ENCODE data around the gene PTPN14.

PTPN14 gene

GRCh38 chr1:214466403-214467077 is 84.9 kb downstream of the PTPN14 start:
- Histone ChIP-seq H3K79me2 (ENCODE audit: low read length) (no peaks in the 10 kb centered on the region), H3K4me2 (ENCODE audit: low read length) (no peak overlapping the region), H3K27ac (ENCODE audit: low read length) (no peak overlapping the region)

GRCh38 chr1:214464445-214465287 is 86.7 kb downstream of the PTPN14 start:
- H3K4me1 ChIP-seq (ENCODE audit: low read length): no peaks in the 10 kb centered on the region
- H2AFZ ChIP-seq (ENCODE audit: low read depth, low read length): no peak overlapping the region
- H3K4me2 ChIP-seq (ENCODE audit: low read length): no peak overlapping the region
- no peaks in the 10 kb centered on the region for H3K79me2 ChIP-seq (ENCODE audit: low read length)
- TF ChIP-seq CTCF (IDR thresholded peaks at IDR 0.05; ENCODE audit: low read depth, low read length): no peak
- no peak for TF ChIP-seq EZH2phosphoT487 (IDR thresholded peaks at IDR 0.05; ENCODE audit: low read depth)
- H3K9ac ChIP-seq (ENCODE audit: low read length): no peak overlapping the region
- H3K27me3 ChIP-seq (ENCODE audit: low read depth, low read length): peaks cover 11% of the 10 kb centered on the region; the same call in 1 of the 2 replicates
- H3K27ac ChIP-seq (ENCODE audit: low read length): no peak overlapping the region
- no peaks in the 10 kb centered on the region for H3K36me3 ChIP-seq (replicated peaks; ENCODE audit: low read depth, low read length)
- H3K4me3 ChIP-seq (ENCODE audit: low read length): no peak overlapping the region
- H3K9me3 ChIP-seq (ENCODE audit: insufficient read depth, low read length): no peaks in the 10 kb centered on the region
- H4K20me1 ChIP-seq (ENCODE audit: insufficient read depth, low read length): no peaks in the 10 kb centered on the region

More at GRCh38 chr1:214466403-214467077, 84.9 kb downstream of the PTPN14 start:
- H3K4me1 ChIP-seq (ENCODE audit: low read length): no peaks in the 10 kb centered on the region
- H3K27me3 ChIP-seq (ENCODE audit: low read depth, low read length): peaks cover 16% of the 10 kb centered on the region
- H4K20me1 ChIP-seq (ENCODE audit: insufficient read depth, low read length): no peaks in the 10 kb centered on the region
- H3K9me3 ChIP-seq (ENCODE audit: insufficient read depth, low read length): no peaks in the 10 kb centered on the region
- TF ChIP-seq EZH2phosphoT487 (IDR thresholded peaks at IDR 0.05; ENCODE audit: low read depth) (no peak), CTCF (IDR thresholded peaks at IDR 0.05; ENCODE audit: low read depth, low read length) (no peak)
- no peak overlapping the region for H3K9ac ChIP-seq (ENCODE audit: low read length)
- H2AFZ ChIP-seq (ENCODE audit: low read depth, low read length): no peak overlapping the region
- no peak overlapping the region for H3K4me3 ChIP-seq (ENCODE audit: low read length)
- H3K36me3 ChIP-seq (replicated peaks; ENCODE audit: low read depth, low read length): no peaks in the 10 kb centered on the region

- H4K20me1 ChIP-seq (ENCODE audit: insufficient read depth, low read length): no peaks in the 10 kb centered on the region
- no peak overlapping the region for H2AFZ ChIP-seq (ENCODE audit: low read depth, low read length)
- peaks cover 3% of the 10 kb centered on the region; the same call in 1 of the 2 replicates for H3K27me3 ChIP-seq (ENCODE audit: low read depth, low read length)
- no peak overlapping the region for H3K4me3 ChIP-seq (ENCODE audit: low read length)
- no peak overlapping the region for H3K9ac ChIP-seq (ENCODE audit: low read length)
- H3K9me3 ChIP-seq (ENCODE audit: insufficient read depth, low read length): no peaks in the 10 kb centered on the region
- no peak overlapping the region for H3K27ac ChIP-seq (ENCODE audit: low read length)
- no peaks in the 10 kb centered on the region for H3K4me1 ChIP-seq (ENCODE audit: low read length)
- no peak for TF ChIP-seq EZH2phosphoT487 (IDR thresholded peaks at IDR 0.05; ENCODE audit: low read depth)
- no peaks in the 10 kb centered on the region for H3K79me2 ChIP-seq (ENCODE audit: low read length)
- H3K4me2 ChIP-seq (ENCODE audit: low read length): no peak overlapping the region
- H3K36me3 ChIP-seq (replicated peaks; ENCODE audit: low read depth, low read length): no peaks in the 10 kb centered on the region
Measured at GRCh38 chr1:214463596-214463995, 87.8 kb downstream of the PTPN14 start.

- H3K4me2 ChIP-seq (ENCODE audit: low read length): no peak overlapping the region
- H3K27me3 ChIP-seq (ENCODE audit: low read depth, low read length): peaks cover 3% of the 10 kb centered on the region; the same call in 1 of the 2 replicates
- no peaks in the 10 kb centered on the region for H3K4me1 ChIP-seq (ENCODE audit: low read length)
- H3K9me3 ChIP-seq (ENCODE audit: insufficient read depth, low read length): no peaks in the 10 kb centered on the region
- H2AFZ ChIP-seq (ENCODE audit: low read depth, low read length): no peak overlapping the region
- H4K20me1 ChIP-seq (ENCODE audit: insufficient read depth, low read length): no peaks in the 10 kb centered on the region
- no peaks in the 10 kb centered on the region for H3K36me3 ChIP-seq (replicated peaks; ENCODE audit: low read depth, low read length)
- H3K79me2 ChIP-seq (ENCODE audit: low read length): no peaks in the 10 kb centered on the region
- no peak for TF ChIP-seq CTCF (IDR thresholded peaks at IDR 0.05; ENCODE audit: low read depth, low read length)
- no peak for TF ChIP-seq EZH2phosphoT487 (IDR thresholded peaks at IDR 0.05; ENCODE audit: low read depth)
- H3K9ac ChIP-seq (ENCODE audit: low read length): no peak overlapping the region
- H3K27ac ChIP-seq (ENCODE audit: low read length): no peak overlapping the region
- H3K4me3 ChIP-seq (ENCODE audit: low read length): no peak overlapping the region
Measured at GRCh38 chr1:214462882-214463281, 88.5 kb downstream of the PTPN14 start.
